ENCODE measurements around the gene GALNT17. TPM values are rescaled to one million over a fixed set of nuclear protein-coding genes. Genes with fewer than 3 reads are reported as not detected.

Gene GALNT17
- total RNA-seq, 1 donor, result 0.36 TPM

DNA sequence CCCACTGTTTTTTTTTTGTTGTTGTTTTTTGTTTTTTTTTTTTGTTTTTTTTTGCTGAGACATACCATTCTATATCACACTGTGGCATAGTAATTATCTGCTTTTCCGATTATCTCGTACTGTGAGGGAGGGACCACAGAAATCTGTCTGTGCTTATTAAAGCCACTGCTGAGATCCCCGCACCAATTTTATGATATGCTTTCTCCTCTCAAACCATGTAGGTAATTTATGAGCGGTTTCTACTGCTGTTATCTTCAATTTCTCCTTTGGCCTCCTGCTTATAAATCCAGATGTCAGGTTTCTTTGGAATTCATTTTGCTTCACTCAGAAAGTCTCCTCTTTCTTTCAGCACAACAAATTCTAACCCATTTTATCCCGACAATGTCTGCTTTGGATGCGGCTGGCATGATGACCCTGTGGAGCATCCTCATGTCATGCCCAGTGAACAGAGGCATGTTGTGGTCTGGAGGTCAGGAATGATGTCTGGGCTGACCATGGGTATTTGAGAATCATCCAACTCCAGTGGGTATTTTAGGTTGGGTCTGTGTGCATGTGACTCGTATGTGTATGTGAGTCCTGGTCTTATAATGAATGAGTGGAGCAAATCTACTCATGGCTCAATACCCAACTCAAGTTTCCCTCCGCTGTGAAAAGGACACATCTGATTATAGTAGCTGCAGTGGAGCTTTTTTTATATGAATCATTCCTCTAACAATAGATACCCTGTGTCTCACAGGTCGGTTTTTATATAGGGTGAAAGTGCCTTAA is 213.4 kb downstream of the GALNT17 start:
- Histone ChIP-seq H3K4me2 (ENCODE audit: insufficient read depth, low read length) (no peak overlapping the region), H3K4me1 (ENCODE audit: insufficient read depth, low read length) (no peaks in the 10 kb centered on the region), H2AFZ (ENCODE audit: low read length) (no peak overlapping the region), H3K4me3 (ENCODE audit: insufficient read depth, low read length) (no peak overlapping the region), H4K20me1 (ENCODE audit: insufficient read depth, low read length) (no peaks in the 10 kb centered on the region), H3K27ac (ENCODE audit: low read depth, low read length) (no peak overlapping the region), H3K36me3 (ENCODE audit: insufficient read depth, low read length) (no peaks in the 10 kb centered on the region), H3K9me3 (ENCODE audit: low read depth, low read length) (peaks cover 3% of the 10 kb centered on the region), H3K79me2 (ENCODE audit: insufficient read depth, low read length) (no peaks in the 10 kb centered on the region), H3K27me3 (ENCODE audit: insufficient read depth, low read length) (no peaks in the 10 kb centered on the region)
- TF ChIP-seq, protein P1, sequence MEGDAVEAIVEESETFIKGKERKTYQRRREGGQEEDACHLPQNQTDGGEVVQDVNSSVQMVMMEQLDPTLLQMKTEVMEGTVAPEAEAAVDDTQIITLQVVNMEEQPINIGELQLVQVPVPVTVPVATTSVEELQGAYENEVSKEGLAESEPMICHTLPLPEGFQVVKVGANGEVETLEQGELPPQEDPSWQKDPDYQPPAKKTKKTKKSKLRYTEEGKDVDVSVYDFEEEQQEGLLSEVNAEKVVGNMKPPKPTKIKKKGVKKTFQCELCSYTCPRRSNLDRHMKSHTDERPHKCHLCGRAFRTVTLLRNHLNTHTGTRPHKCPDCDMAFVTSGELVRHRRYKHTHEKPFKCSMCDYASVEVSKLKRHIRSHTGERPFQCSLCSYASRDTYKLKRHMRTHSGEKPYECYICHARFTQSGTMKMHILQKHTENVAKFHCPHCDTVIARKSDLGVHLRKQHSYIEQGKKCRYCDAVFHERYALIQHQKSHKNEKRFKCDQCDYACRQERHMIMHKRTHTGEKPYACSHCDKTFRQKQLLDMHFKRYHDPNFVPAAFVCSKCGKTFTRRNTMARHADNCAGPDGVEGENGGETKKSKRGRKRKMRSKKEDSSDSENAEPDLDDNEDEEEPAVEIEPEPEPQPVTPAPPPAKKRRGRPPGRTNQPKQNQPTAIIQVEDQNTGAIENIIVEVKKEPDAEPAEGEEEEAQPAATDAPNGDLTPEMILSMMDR (IDR thresholded peaks at IDR 0.05; ENCODE audit: extremely low read depth, low read depth, low read length), result no peak
- DNase-seq (ENCODE audit: insufficient read length, low spot score, missing footprints), result no peak

DNA sequence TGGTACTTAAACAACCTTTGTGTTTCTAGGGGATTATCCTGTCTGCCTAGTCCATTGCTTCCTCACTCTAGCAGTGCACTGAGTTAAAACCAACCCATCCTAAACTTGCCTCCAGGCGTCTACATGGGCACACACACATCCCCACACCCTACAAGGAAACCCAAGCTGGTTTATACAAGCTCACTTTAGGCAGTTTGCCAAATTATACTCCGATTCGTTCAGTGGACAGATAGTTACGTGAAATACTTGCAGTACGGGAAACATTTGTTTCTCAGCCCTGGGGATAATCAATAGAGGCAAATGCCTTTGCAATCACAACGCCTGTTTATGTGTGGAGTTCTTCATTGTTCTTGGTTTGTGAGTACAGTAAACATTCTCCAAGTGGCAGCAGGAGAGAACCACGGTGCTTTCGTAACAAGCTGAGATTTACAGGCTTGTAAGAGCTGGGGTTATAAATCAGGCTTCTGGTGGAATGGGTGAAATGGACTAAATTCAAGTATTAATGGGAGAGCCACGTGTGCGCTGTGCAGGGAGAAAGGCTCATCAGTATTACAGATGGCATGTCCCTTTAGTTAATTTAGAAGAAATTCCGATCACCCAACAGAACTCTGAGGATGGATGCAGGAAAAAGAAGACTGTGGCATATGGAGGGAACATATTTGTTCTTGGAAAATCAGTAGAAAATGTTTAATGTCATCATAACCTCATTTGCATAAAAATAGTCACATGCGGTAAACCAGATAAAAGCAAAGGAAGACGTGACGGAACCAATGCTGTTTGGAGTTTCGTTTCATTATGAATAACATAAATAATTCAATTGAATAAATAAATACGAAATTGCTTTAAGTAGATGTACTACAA is 217.1 kb downstream of the GALNT17 start:
- Histone ChIP-seq H3K27ac (ENCODE audit: low read depth, low read length) (no peak overlapping the region), H3K4me3 (ENCODE audit: insufficient read depth, low read length) (no peak overlapping the region), H3K4me2 (ENCODE audit: insufficient read depth, low read length) (no peak overlapping the region), H3K36me3 (ENCODE audit: insufficient read depth, low read length) (no peaks in the 10 kb centered on the region), H2AFZ (ENCODE audit: low read length) (no peak overlapping the region), H3K9me3 (ENCODE audit: low read depth, low read length) (peaks cover 2% of the 10 kb centered on the region), H3K79me2 (ENCODE audit: insufficient read depth, low read length) (no peaks in the 10 kb centered on the region), H3K4me1 (ENCODE audit: insufficient read depth, low read length) (no peaks in the 10 kb centered on the region), H3K27me3 (ENCODE audit: insufficient read depth, low read length) (no peaks in the 10 kb centered on the region), H4K20me1 (ENCODE audit: insufficient read depth, low read length) (no peaks in the 10 kb centered on the region)
- TF ChIP-seq, protein P1 (IDR thresholded peaks at IDR 0.05; ENCODE audit: extremely low read depth, low read depth, low read length), result no peak
- no peak for DNase-seq (ENCODE audit: insufficient read length, low spot score, missing footprints)

DNA sequence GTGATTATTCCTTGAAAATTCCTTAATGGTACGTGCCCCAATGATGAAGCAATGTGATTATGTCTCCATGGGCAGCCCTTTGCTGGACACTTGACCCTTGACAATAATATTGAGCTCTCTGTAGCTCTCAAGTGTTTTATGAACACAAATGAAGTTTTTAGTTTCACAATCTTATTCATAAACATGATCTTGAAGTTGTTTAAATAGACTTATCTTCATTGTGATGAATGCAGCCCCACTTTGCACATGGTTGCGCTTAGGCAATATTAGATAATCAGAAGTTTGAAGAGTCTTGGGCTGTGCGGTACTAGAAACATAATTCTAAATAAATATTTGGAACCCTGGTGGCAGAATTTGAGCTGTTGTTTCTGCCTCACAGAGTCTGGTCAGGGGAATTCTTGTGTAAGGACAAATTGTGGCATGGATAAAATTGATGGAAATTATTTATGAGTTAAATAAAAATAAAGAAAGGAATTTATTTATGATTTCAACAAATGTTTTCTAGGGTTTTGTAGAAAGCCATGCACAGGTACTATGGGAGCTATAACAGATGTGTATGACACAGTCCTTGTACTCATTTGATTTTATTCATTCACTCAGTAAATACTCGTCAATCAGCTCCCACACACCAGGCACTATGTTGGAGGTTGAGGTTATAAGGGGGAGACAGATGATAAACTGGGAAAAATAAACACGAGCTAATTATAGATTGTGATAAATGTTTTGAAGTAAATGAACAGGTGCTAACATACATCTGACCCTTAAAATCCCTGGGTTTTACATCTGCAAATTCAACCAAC is 217.9 kb downstream of the GALNT17 start:
- no peak for DNase-seq (ENCODE audit: insufficient read length, low spot score, missing footprints)
- Histone ChIP-seq H3K9me3 (ENCODE audit: low read depth, low read length) (peaks cover 2% of the 10 kb centered on the region), H4K20me1 (ENCODE audit: insufficient read depth, low read length) (no peaks in the 10 kb centered on the region), H3K79me2 (ENCODE audit: insufficient read depth, low read length) (no peaks in the 10 kb centered on the region), H3K4me3 (ENCODE audit: insufficient read depth, low read length) (no peak overlapping the region), H3K4me2 (ENCODE audit: insufficient read depth, low read length) (no peak overlapping the region), H2AFZ (ENCODE audit: low read length) (no peak overlapping the region), H3K27ac (ENCODE audit: low read depth, low read length) (no peak overlapping the region), H3K36me3 (ENCODE audit: insufficient read depth, low read length) (no peaks in the 10 kb centered on the region), H3K27me3 (ENCODE audit: insufficient read depth, low read length) (no peaks in the 10 kb centered on the region), H3K4me1 (ENCODE audit: insufficient read depth, low read length) (no peaks in the 10 kb centered on the region)
- TF ChIP-seq, protein P1 (IDR thresholded peaks at IDR 0.05; ENCODE audit: extremely low read depth, low read depth, low read length), result no peak
